GM12878 (cell line): ENCODE data around the gene MARCHF11. TPM values are rescaled to one million over a fixed set of nuclear protein-coding genes. Genes with fewer than 3 reads are reported as not detected.

ENCODE experiments used
- ATAC-seq: fragments of 200-7000 bp; cut with Tn5 transposase; 3 replicates; pipeline ENCODE4 v1.9.1; 2020; ENCODE audit warnings: mild to moderate bottlenecking, moderate library complexity
- BruUV-seq: library from RNA; stranded (reverse); fragments of 400-500 nt; replicated peaks from 2 replicates; lab custom pipeline; 2021; lab: Mats Ljungman, UMichigan
- CTCF ChIA-PET: fragments of 300-600 bp; sonication (Branson Sonifier 250); formaldehyde crosslinking; extraction: SDS; loops from one replicate; lab custom pipeline; 2021; ENCODE audit warnings: inconsistent platforms; lab: Yijun Ruan, JAX
- POLR2A ChIA-PET: fragments of 350-600 bp; formaldehyde crosslinking; extraction: SDS; loops from one replicate; lab custom pipeline; 2021; ENCODE audit warnings: inconsistent platforms; lab: Charles Lee
- RAD21 ChIA-PET: fragments of 300-600 bp; sonication (Branson Sonifier 250); formaldehyde crosslinking; loops from one replicate; lab custom pipeline; 2023; ENCODE audit warnings: antibody characterized with exemption; ENCODE audit not compliant: unreplicated experiment; lab: Charles Lee
- SMC1A ChIA-PET: fragments of 300-600 bp; sonication (Branson Sonifier 250); formaldehyde crosslinking; loops from one replicate; lab custom pipeline; 2023; ENCODE audit not compliant: unreplicated experiment, uncharacterized antibody; lab: Charles Lee
- DNase-seq: peaks from one replicate; pipeline ENCODE4 v3.0.0-alpha.2; 2011; ENCODE audit warnings: low read depth, low spot score
- FAIRE-seq: peaks from 3 replicates; lab custom pipeline; 2011; peaks lifted over from hg19 to GRCh38; lab: Jason Lieb, UNC
- H2AFZ ChIP-seq: 2 replicates; pipeline ENCODE4 v1.6.0; 2011; ENCODE audit warnings: low read depth, low read length, control low read depth; ENCODE audit not compliant: control insufficient read depth
- H3K27ac ChIP-seq: 2 replicates; pipeline ENCODE4 v1.5.1; 2011; ENCODE audit warnings: control low read depth; ENCODE audit not compliant: control insufficient read depth, insufficient read depth
- H3K27me3 ChIP-seq, 2 experiments: replicated peaks in 1 of 2; 2 replicates each; pipeline versions ENCODE4 v1.6.0 to v1.6.1; 2011; ENCODE audit warnings: low read length in 1 of 2; ENCODE audit not compliant: control insufficient read depth in 2 of 2, insufficient read depth in 2 of 2
- H3K36me3 ChIP-seq, 2 experiments: 2 replicates each; pipeline ENCODE4 v1.5.1; 2011; ENCODE audit warnings: low read length in 1 of 2; ENCODE audit not compliant: control insufficient read depth in 2 of 2, insufficient read depth in 2 of 2
- H3K4me1 ChIP-seq: 2 replicates; pipeline ENCODE4 v1.6.1; 2011; ENCODE audit warnings: mild to moderate bottlenecking, low read length, moderate library complexity, mixed read lengths; ENCODE audit not compliant: control insufficient read depth, insufficient read depth
- H3K4me2 ChIP-seq: 2 replicates; pipeline ENCODE4 v1.6.0; 2011; ENCODE audit warnings: control low read depth; ENCODE audit not compliant: control insufficient read depth, insufficient read depth
- H3K4me3 ChIP-seq: fragments of 200-600 bp; sonication (generic); 2 replicates; pipeline ENCODE4 v1.5.1; 2016
- H3K79me2 ChIP-seq: 2 replicates; pipeline ENCODE4 v1.6.0; 2011; ENCODE audit warnings: low read length; ENCODE audit not compliant: control insufficient read depth, insufficient read depth
- H3K9ac ChIP-seq: 2 replicates; pipeline ENCODE4 v1.8.0; 2011; ENCODE audit warnings: low read length, control low read depth, mixed read lengths; ENCODE audit not compliant: control insufficient read depth, insufficient read depth
- H3K9me3 ChIP-seq: replicated peaks from 3 replicates; pipeline ENCODE4 v1.5.1; 2011; ENCODE audit warnings: mild to moderate bottlenecking, low read length; ENCODE audit not compliant: control insufficient read depth, insufficient read depth
- H4K20me1 ChIP-seq: 2 replicates; pipeline ENCODE4 v1.6.0; 2011; ENCODE audit not compliant: control insufficient read depth, insufficient read depth
- BCL11A ChIP-seq: IDR thresholded peaks from 2 replicates; pipeline ENCODE4 v1.6.1; 2011; ENCODE audit warnings: low read depth, low read length
- CREB1 ChIP-seq: IDR thresholded peaks from 2 replicates; pipeline ENCODE4 v1.6.1; 2012; ENCODE audit warnings: low read depth, mild to moderate bottlenecking, inconsistent platforms
- CUX1 ChIP-seq: IDR thresholded peaks from 2 replicates; pipeline ENCODE4 v1.6.1; 2012; ENCODE audit warnings: improper control_type of control experiment, low read depth, low read length; ENCODE audit not compliant: insufficient replicate concordance
- GABPA ChIP-seq: IDR thresholded peaks from 2 replicates; pipeline ENCODE4 v1.6.1; 2014; ENCODE audit warnings: antibody characterized with exemption, low read depth, mild to moderate bottlenecking, inconsistent platforms
- IKZF1 ChIP-seq: fragments of 450-650 bp; conservative IDR thresholded peaks from 2 replicates; pipeline ENCODE4 v1.6.1; 2017; ENCODE audit warnings: antibody characterized with exemption, mild to moderate bottlenecking
- IKZF2 ChIP-seq, 2 experiments: fragments of 450-650 bp; IDR thresholded peaks; 2 replicates each; pipeline ENCODE4 v1.6.1; 2017; ENCODE audit warnings: mild to moderate bottlenecking in 2 of 2, moderate library complexity in 2 of 2
- MTA3 ChIP-seq: IDR thresholded peaks from 2 replicates; pipeline ENCODE4 v1.6.1; 2012; ENCODE audit warnings: low read length, inconsistent platforms, borderline replicate concordance
- MYC ChIP-seq: IDR thresholded peaks from 2 replicates; pipeline ENCODE4 v1.6.1; 2011; ENCODE audit warnings: mild to moderate bottlenecking, low read length, moderate library complexity, inconsistent platforms; ENCODE audit not compliant: insufficient read depth, insufficient replicate concordance, insufficient read length, severe bottlenecking
- NR2F1 ChIP-seq: fragments of 450-650 bp; conservative IDR thresholded peaks from 2 replicates; pipeline ENCODE4 v1.6.1; 2017; ENCODE audit warnings: mild to moderate bottlenecking
- POLR2AphosphoS2 ChIP-seq: IDR thresholded peaks from 2 replicates; pipeline ENCODE4 v1.6.1; 2011; ENCODE audit warnings: low read depth, mild to moderate bottlenecking, low read length, improper control_type of control experiment, moderate library complexity
- SRF ChIP-seq, 2 experiments: IDR thresholded peaks; 2 replicates each; pipeline ENCODE4 v1.6.1; 2011; ENCODE audit warnings: low read depth in 2 of 2, low read length in 2 of 2, mild to moderate bottlenecking in 1 of 2, moderate library complexity in 1 of 2
- TAF1 ChIP-seq: IDR thresholded peaks from 2 replicates; pipeline ENCODE4 v1.6.1; 2011; ENCODE audit warnings: mild to moderate bottlenecking, low read depth, low read length, borderline replicate concordance
- TCF12 ChIP-seq: IDR thresholded peaks from 2 replicates; pipeline ENCODE4 v1.6.1; 2011; ENCODE audit warnings: low read depth, mild to moderate bottlenecking, low read length
- WRNIP1 ChIP-seq: IDR thresholded peaks from 2 replicates; pipeline ENCODE4 v1.6.1; 2011; ENCODE audit warnings: low read depth, low read length, improper control_type of control experiment, borderline replicate concordance
- YY1 ChIP-seq: IDR thresholded peaks from 2 replicates; pipeline ENCODE4 v1.6.1; 2011; ENCODE audit warnings: low read depth, mild to moderate bottlenecking, low read length
- ZBTB4 ChIP-seq: fragments of 450-650 bp; formaldehyde crosslinking; IDR thresholded peaks from 2 replicates; pipeline ENCODE4 v1.4.0; 2022; ENCODE audit warnings: mild to moderate bottlenecking, moderate library complexity
- WGBS: methylation state at CpG from one replicate; pipeline ENCODE4 v1.1.6; 2016; ENCODE audit warnings: low lambda C conversion rate; ENCODE audit not compliant: insufficient replicate concordance, insufficient coverage; ENCODE audit errors: missing lambda C conversion rate; 5-methylcytosine and 5-hydroxymethylcytosine counted together
- in situ Hi-C: fragments of 300-500 bp; cut with MboI; formaldehyde crosslinking; loops from 9 replicates; pipeline ENCODE4 v1.14.3; 2018; ENCODE audit warnings: mixed read lengths
- intact Hi-C: fragments of 100-400 bp; cut with micrococcal nuclease; formaldehyde crosslinking; loops from one replicate; pipeline ENCODE4 v1.14.2; 2022; ENCODE audit not compliant: unreplicated experiment
- polyA plus RNA-seq, 11 experiments: library from polyadenylated mRNA; depleted of rRNA in 4 of 11; unstranded in 6 of 11; stranded (reverse) in 5 of 11; fragments of >200 nt; fragmentation: Nextera tagmentation in 4 of 11; fragmentation: Illumina TruSeq in 1 of 11; extraction: Ambion mirVana in 4 of 11; extraction: Trizol in 1 of 11; gene quantifications; 1 replicate in 1 of 11; 2 replicates in 10 of 11; pipeline versions ENCODE4 v1.2.1 to v1.2.3, GENCODE V29; 2011 to 2016; ENCODE audit warnings: inconsistent platforms in 2 of 11, missing spikeins in 2 of 11, low read depth in 1 of 11
- total RNA-seq, 4 experiments: library from RNA; depleted of rRNA in 3 of 4; stranded (reverse); fragments of >200 nt in 3 of 4; fragmentation: Illumina TruSeq in 1 of 4; extraction: Trizol in 1 of 4; gene quantifications; 2 replicates each; pipeline versions ENCODE4 v1.2.1 to v1.2.3, GENCODE V29; 2013 to 2021

The MARCHF11 gene
- total and polyA plus RNA-seq, 10 of the 15 experiments (the other 5 are each of a cell fraction or from before 2014, with no cell fraction given): 0.26 TPM; not detected in 9

GRCh38 chr5:16128944-16129343, 50.6 kb downstream of the MARCHF11 start (continued):
- TF ChIP-seq GABPA (no peak), CUX1 (no peak), CREB1 (no peak)

- Histone ChIP-seq H2AFZ (no peak overlapping the region), H3K4me3 (no peak overlapping the region), H3K4me1 (no peaks in the 10 kb centered on the region), H3K79me2 (no peaks in the 10 kb centered on the region), H3K9ac (no peak overlapping the region), H3K27ac (no peak overlapping the region), H3K36me3 (no peaks in the 10 kb centered on the region), H4K20me1 (no peaks in the 10 kb centered on the region), H3K4me2 (no peak overlapping the region), H3K9me3 (no peaks in the 10 kb centered on the region), H3K27me3 (no peaks in the 10 kb centered on the region)
- ATAC-seq (no peak), DNase-seq (no peak), FAIRE-seq (no peak)
- in situ Hi-C loops: no loop called here
- intact Hi-C loops: no loop called here
- BruUV-seq: no TSS peak
- ChIA-PET CTCF (no interaction called here), SMC1A (no interaction called here), POLR2A (no interaction called here), RAD21 (no interaction called here)
- WGBS: 0% methylated on average over 4 of the region's 4 CpGs
- TF ChIP-seq WRNIP1 (no peak), NR2F1 (no peak), YY1 (no peak), IKZF2 (IDR thresholded peaks at IDR 0.05) (no peak), POLR2AphosphoS2 (no peak), ZBTB4 (no peak), IKZF1 (no peak), SRF (IDR thresholded peaks at IDR 0.05; ENCODE audit: low read depth in 2 of 2, low read length in 2 of 2) (no peak), TCF12 (no peak), MTA3 (no peak), TAF1 (no peak), MYC (no peak), BCL11A (no peak)
These were observed 51.6 kb downstream of the MARCHF11 start for GRCh38 chr5:16127865-16128544.
